Muscle layer of colon (tissue), 2 donors: ENCODE results near the gene PPP1CC.
"Not testable (repeated sequence)": the region's sequence is repeated elsewhere in the genome, so short reads cannot be mapped to it uniquely, and the experiment has no call there.

Source experiments
- H3K27ac ChIP-seq: one replicate; pipeline ENCODE4 v1.7.0; 2013; ENCODE audit warnings: low read depth, mild to moderate bottlenecking, low read length, moderate library complexity
- H3K27me3 ChIP-seq, 2 donors: one replicate each; pipeline ENCODE4 v1.7.0; 2013; ENCODE audit warnings: low read length in 2 of 2, mild to moderate bottlenecking in 2 of 2; ENCODE audit not compliant: insufficient read depth in 2 of 2, control insufficient read depth in 1 of 2
- H3K36me3 ChIP-seq: one replicate; pipeline ENCODE4 v1.7.0; 2013; ENCODE audit warnings: mild to moderate bottlenecking, low read length; ENCODE audit not compliant: insufficient read depth
- H3K4me1 ChIP-seq: one replicate; pipeline ENCODE4 v1.7.0; 2013; ENCODE audit warnings: mild to moderate bottlenecking, low read length; ENCODE audit not compliant: insufficient read depth
- H3K4me3 ChIP-seq, 2 donors: one replicate each; pipeline ENCODE4 v1.7.0; 2013; ENCODE audit warnings: low read length in 2 of 2, low read depth in 1 of 2, mild to moderate bottlenecking in 1 of 2, moderate library complexity in 1 of 2
- H3K9ac ChIP-seq: one replicate; pipeline ENCODE4 v1.7.0; 2013; ENCODE audit warnings: low read length
- H3K9me3 ChIP-seq: one replicate; pipeline ENCODE4 v1.7.0; 2013; ENCODE audit warnings: mild to moderate bottlenecking, low read length
- donor health status: abdominal sarcoma.
- donor health status: Adenocarcinoma of cecum.

PPP1CC gene

DNA sequence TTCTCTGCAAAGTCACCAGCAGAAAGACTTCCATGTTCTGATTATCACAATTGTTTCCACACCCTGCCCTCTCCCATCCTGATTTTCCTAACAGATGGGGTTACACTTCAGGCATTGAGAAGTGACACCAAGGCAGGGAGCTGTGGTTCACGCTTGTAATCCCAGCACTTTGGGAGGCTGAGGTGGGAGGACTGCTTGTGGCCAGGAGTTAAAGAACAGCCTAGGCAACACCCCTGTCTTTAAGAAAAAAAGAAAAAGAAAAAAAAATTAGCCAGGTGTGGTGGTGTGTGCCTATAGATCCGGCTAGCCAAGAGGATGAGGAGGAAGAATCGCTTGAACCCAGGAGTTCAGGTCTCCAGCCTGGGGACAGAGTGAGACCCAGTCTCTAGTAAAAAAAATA, 5.2 kb downstream of the PPP1CC start:
- Histone ChIP-seq H3K27me3 (no peaks in the 10 kb centered on the region), H3K36me3 (no peaks in the 10 kb centered on the region), H3K9me3 (no peaks in the 10 kb centered on the region), H3K4me1 (peaks cover 39% of the 10 kb centered on the region), H3K27ac (no peak overlapping the region), H3K9ac (no peak overlapping the region), H3K4me3 (no peak overlapping the region)

DNA sequence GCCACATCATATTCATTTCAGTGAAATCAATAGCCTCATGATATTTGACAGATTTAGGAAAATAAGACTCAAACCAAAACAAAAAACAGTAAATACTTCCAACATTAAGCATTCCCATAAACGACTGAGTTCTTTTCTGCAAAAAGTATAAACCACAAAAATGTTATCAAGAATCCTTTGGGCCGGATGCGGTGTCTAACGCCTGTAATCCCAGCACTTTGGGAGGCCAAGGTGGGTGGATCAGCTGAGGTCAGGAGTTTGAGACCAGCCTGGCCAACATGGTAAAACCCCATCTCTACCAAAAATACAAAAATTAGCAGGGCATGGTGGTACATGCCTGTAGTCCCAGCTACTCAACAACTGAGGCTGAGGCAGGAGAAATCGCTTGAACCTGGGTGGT, 5.7 kb downstream of the PPP1CC start:
- H3K36me3 ChIP-seq, H3K9ac ChIP-seq, H3K9me3 ChIP-seq, H3K27ac ChIP-seq, H3K4me3 ChIP-seq, H3K27me3 ChIP-seq: not testable (repeated sequence)
- peaks cover 39% of the 10 kb centered on the region for H3K4me1 ChIP-seq

DNA sequence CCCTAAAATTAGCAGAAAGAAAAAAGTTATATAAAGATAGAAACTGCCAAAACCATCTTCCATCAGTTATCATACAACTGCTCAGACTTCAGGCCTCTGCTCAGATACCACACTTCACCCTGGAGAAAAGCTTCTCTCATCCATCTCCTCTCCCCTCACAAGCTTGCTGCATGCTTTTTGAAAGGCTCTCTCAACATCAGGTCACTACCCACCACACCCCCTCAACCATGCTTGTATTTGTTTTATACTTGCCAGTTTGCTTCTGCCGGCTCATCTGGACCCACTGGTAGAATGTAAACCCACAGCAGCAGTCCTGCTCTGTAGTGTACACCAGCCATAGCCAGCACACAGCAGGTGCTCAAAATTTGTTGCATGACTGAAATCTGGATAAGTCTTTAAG, 8.8 kb downstream of the PPP1CC start:
- Histone ChIP-seq H3K4me1 (peaks cover 28% of the 10 kb centered on the region), H3K4me3 (no peak overlapping the region), H3K27ac (no peak overlapping the region), H3K9ac (no peak overlapping the region), H3K27me3 (no peaks in the 10 kb centered on the region), H3K9me3 (no peaks in the 10 kb centered on the region), H3K36me3 (peaks cover 16% of the 10 kb centered on the region)

DNA sequence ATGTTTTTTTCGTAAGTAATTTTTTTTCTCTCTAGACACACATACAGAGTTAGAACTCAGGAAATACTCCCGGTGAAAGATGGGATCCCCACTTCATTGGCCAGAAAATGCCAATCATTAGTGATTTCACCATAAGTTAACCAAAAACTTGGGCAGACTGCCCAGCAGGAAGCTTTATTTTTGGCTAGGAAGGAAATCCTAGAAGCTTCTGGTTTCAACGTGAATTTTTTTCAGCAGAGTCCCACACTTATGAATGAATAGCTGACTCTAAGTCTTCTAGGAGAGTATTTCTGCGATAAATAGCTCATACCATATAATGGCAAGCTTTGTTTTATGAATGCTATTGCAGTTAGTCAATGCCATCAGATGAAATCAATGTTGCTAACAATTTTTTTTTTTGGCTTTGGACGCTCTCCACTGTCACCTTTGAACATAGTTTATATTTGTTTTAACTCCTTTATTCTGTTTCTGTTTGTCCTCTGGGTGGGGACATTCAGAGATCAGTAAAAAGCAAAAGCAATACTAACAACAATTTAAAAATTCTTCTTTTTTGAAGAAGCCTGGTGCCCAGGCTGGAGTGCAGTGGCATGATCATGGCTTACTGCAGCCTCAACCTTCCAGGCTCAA, 9.5 kb downstream of the PPP1CC start:
- Histone ChIP-seq H3K9me3 (no peaks in the 10 kb centered on the region), H3K27me3 (no peaks in the 10 kb centered on the region), H3K36me3 (peaks cover 22% of the 10 kb centered on the region), H3K27ac (no peak overlapping the region), H3K4me3 (no peak overlapping the region), H3K9ac (no peak overlapping the region), H3K4me1 (peaks cover 21% of the 10 kb centered on the region)

DNA sequence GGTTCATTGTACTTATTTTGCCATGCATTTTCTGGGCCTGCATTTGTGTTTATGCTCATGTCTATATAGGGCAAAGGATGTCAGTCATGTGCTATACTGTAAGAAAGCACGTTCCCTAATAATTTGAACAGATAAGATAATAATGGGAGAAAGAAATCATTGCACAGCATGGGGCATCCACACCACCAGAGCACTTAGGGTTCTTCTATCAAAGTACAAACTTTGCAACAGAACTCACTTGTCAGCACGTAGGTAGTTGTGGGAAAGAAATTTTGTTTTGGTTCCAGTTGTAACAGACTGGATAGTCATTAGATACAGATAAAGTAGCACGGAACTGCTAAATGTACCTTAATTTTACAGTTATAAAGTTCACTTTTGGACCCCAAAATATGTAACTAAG, 10.1 kb downstream of the PPP1CC start:
- no peak overlapping the region for H3K4me3 ChIP-seq
- H3K9ac ChIP-seq, result no peak overlapping the region
- H3K27me3 ChIP-seq, result no peaks in the 10 kb centered on the region
- H3K9me3 ChIP-seq, result no peaks in the 10 kb centered on the region
- H3K36me3 ChIP-seq, result peaks cover 22% of the 10 kb centered on the region
- peaks cover 15% of the 10 kb centered on the region for H3K4me1 ChIP-seq
- peak overlapping the region; percentile 17 for H3K27ac ChIP-seq

DNA sequence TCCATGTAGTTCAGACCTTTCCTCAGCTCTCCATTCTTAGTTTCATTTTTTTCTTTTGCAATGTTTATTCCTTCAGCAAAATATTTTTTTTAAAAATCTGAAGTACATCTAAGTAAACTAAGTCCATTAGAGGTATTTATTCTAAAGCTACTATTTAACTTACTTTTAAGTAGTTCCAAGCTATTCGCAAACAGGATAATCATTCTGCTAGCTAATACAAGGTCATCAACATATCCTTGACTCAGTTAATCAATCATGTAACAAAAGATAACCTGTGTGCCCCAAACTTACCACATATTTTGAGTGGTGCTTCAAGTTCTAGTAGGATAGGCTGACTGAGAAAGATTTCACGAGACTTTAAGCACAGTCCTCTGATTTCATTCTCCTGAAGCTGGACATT, 11.2 kb downstream of the PPP1CC start:
- H3K27ac ChIP-seq, result no peak overlapping the region
- peaks cover 13% of the 10 kb centered on the region for H3K4me1 ChIP-seq

DNA sequence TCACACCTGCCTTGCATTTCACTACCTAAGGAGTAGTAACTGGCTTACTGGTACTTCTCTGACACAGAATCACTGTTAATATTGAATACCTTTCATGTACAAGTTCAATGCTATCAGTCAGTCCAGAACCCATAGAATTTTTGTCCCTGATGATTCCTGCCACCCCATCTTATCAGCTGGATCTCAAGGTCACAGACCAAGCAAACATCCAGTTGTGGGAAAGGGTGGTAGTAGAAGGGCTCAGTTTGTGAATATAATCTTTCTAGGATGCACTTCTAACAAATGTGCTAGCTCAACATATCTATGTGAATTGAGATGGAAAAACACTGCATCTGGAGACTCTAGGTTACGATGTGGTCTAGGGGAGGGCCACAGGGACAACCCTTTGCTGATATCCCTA, 14.1 kb downstream of the PPP1CC start:
- Histone ChIP-seq H3K27me3 (no peaks in the 10 kb centered on the region), H3K9me3 (no peaks in the 10 kb centered on the region), H3K4me1 (peaks cover 8% of the 10 kb centered on the region), H3K9ac (no peak overlapping the region), H3K27ac (no peak overlapping the region), H3K4me3 (no peak overlapping the region), H3K36me3 (peaks cover 54% of the 10 kb centered on the region)

More for the DNA sequence above, 11.2 kb downstream of the PPP1CC start:
- Histone ChIP-seq H3K9me3 (no peaks in the 10 kb centered on the region), H3K36me3 (peaks cover 30% of the 10 kb centered on the region), H3K4me3 (no peak overlapping the region), H3K9ac (no peak overlapping the region), H3K27me3 (no peaks in the 10 kb centered on the region)

DNA sequence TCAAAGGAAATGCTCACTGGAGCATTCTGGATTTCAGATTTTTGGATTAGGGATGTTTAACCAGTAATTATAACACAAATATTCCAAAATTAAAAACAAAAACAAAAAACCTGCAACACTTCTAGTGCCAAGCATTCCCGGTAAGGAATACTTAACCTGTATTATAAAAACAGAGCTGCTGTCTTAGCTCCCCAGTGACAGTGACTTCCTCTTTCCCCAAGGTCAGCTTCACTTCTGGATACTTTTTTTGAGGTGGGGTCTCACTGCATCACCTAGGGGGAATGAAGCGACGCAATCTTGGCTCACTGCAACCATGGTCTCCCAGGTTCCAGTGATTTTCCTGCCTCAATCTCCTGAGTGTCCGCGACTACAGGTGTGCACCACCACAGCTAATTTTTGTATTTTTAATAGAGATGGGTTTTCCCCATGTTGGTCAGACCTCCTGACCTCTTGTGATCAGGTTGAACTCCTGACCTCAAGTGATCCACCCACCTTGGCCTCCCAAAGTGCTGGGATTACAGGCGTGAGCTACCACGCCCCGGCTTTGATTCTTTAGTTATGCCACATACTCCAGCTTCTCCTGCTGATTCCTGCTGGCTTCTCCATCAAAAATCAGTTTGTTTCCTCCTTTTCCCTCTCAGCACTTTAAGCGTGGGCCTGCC, 15.9 kb downstream of the PPP1CC start:
- Histone ChIP-seq H3K9me3 (no peaks in the 10 kb centered on the region), H3K9ac (no peak overlapping the region), H3K4me1 (no peaks in the 10 kb centered on the region), H3K4me3 (no peak overlapping the region), H3K27ac (no peak overlapping the region), H3K27me3 (no peaks in the 10 kb centered on the region), H3K36me3 (peaks cover 65% of the 10 kb centered on the region)

DNA sequence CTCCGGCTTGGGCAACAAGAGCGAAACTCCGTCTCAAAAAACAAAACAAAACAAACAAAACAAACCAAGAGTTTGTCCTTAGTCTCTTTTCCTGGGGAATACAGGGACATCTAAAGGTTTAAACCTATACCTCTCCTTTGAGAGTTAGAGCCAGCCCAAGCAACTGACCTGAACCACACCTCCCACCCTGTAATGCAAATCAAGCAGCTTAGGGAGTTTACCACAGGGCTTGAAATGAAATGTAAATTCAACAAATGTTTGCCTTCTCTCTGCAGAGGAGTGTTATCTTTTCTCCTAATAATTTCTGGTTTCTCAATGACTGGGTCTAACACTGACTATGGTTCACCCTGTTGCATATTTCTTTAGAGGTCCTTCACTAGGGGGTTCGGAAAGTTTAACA, 16.7 kb downstream of the PPP1CC start:
- H3K27me3 ChIP-seq, result no peaks in the 10 kb centered on the region
- no peak overlapping the region for H3K9ac ChIP-seq
- peaks cover 72% of the 10 kb centered on the region for H3K36me3 ChIP-seq
- no peak overlapping the region for H3K27ac ChIP-seq
- no peaks in the 10 kb centered on the region for H3K9me3 ChIP-seq
- no peaks in the 10 kb centered on the region for H3K4me1 ChIP-seq
- H3K4me3 ChIP-seq, result no peak overlapping the region

DNA sequence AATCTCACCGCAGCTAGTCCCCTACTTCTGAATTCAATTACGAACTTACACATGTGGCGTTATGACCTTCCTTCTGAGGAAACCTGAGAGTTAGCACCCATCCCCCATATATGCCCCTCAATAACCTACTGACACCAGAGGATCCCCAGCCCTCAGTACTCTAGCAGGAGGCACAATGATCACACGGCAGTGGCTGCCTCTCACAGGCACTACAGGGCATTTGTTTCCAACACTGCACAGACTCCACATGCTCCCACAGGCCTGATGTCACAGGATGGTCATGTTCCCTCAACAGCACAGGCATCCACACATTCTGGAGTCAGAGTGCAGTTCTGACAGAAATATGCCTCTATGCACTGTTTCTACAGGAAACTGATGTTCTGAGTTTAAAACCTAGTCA, 17.4 kb downstream of the PPP1CC start:
- Histone ChIP-seq H3K9me3 (no peaks in the 10 kb centered on the region), H3K36me3 (peaks cover 72% of the 10 kb centered on the region), H3K27ac (no peak overlapping the region), H3K9ac (no peak overlapping the region), H3K4me3 (no peak overlapping the region), H3K4me1 (no peaks in the 10 kb centered on the region), H3K27me3 (no peaks in the 10 kb centered on the region)

DNA sequence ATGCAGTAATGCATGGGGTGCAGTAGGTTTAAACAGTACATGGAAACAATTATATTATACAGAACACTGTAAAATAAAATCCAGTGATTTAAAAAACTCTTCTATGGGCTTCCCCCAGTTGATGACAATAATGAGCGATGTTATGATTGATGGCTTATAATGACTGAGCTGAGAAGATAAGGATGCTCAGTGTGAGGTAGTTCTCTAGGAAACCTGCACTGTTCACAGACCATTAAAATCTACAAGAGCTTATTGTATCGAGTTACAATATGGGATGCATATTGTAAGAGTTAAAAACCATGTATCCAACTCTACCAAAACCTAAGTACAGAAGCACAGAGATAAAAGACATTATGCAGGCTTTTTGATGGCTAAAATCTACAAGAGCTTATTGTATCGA, 19.8 kb downstream of the PPP1CC start:
- not testable (repeated sequence) for H3K9ac ChIP-seq, H3K9me3 ChIP-seq, H3K4me1 ChIP-seq, H3K4me3 ChIP-seq, H3K27ac ChIP-seq, H3K27me3 ChIP-seq
- peaks cover 81% of the 10 kb centered on the region for H3K36me3 ChIP-seq

DNA sequence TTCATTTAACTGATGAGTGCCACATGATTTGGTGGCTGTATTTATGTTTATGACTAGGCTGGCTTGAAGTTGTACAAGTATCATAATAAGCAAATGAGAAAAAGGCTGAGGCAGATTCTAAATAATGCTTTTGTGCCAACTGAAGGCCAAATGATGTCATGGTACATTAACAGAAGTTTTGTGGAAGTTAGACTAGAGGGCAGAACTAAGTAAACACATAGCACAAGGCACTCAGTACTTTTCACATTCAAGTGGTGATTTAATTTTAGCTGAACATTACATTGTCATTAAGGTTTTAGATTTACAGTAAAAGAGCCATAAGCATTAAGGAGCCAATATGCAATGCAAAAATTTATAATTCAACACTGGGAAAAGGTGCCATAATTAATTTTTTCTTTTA, 21.1 kb downstream of the PPP1CC start:
- Histone ChIP-seq H3K4me3 (no peak overlapping the region), H3K9ac (no peak overlapping the region), H3K36me3 (peaks cover 77% of the 10 kb centered on the region), H3K9me3 (no peaks in the 10 kb centered on the region), H3K27ac (no peak overlapping the region), H3K4me1 (no peaks in the 10 kb centered on the region), H3K27me3 (no peaks in the 10 kb centered on the region)
